Measurements from ENCODE around the gene ZSCAN31.
A peak's percentile ranks its signal among the peaks of the same experiment; 100 is the strongest.

- TF ChIP-seq POLR2A (IDR thresholded peaks at IDR 0.05; ENCODE audit: control extremely low read depth in 1 of 2, low read depth in 2 of 2, low read length in 2 of 2) (peak; percentile 86 to 99), POLR2AphosphoS5 (IDR thresholded peaks at IDR 0.05; ENCODE audit: low read depth, low read length) (peak; percentile 78), RNF2 (IDR thresholded peaks at IDR 0.05; ENCODE audit: borderline replicate concordance, low read depth, low read length, missing control alignments, poor library complexity, severe bottlenecking) (no peak), EZH2 (IDR thresholded peaks at IDR 0.05; ENCODE audit: low read depth, low read length, severe bottlenecking) (no peak), ATF3 (IDR thresholded peaks at IDR 0.05; ENCODE audit: insufficient read depth, low read depth, low read length) (no peak), CTCF (IDR thresholded peaks at IDR 0.05; ENCODE audit: control extremely low read depth in 1 of 3, insufficient read depth in 1 of 3, low read depth in 1 of 3, low read length in 3 of 3) (no peak), HDAC6 (IDR thresholded peaks at IDR 0.05; ENCODE audit: low read depth, low read length) (no peak), TCF12 (IDR thresholded peaks at IDR 0.05; ENCODE audit: low read depth, low read length) (0 out of 2 replicates have a peak, but pooled peaks have one; percentile 2), USF2 (IDR thresholded peaks at IDR 0.05; ENCODE audit: low read length) (no peak), CBX5 (IDR thresholded peaks at IDR 0.05; ENCODE audit: low read depth, low read length) (no peak), JUN (IDR thresholded peaks at IDR 0.05; ENCODE audit: low read depth, low read length) (no peak)
These were observed at the start of gene ZSCAN31 for GRCh38 chr6:28335564-28336283.

All from H1 (cell line).